GM12878 (cell line): ENCODE data around the gene GUCY1B1. TPM values are rescaled to one million over a fixed set of nuclear protein-coding genes. Genes with fewer than 3 reads are reported as not detected.

Experiments
- ATF7 ChIP-seq: fragments of 450-650 bp; IDR thresholded peaks from 2 replicates; pipeline ENCODE4 v1.6.1; 2016; ENCODE audit warnings: low read depth, mild to moderate bottlenecking
- BMI1 ChIP-seq: fragments of 450-650 bp; IDR thresholded peaks from 2 replicates; pipeline ENCODE4 v1.6.1; 2016; ENCODE audit warnings: mild to moderate bottlenecking, moderate library complexity, borderline replicate concordance
- CEBPZ ChIP-seq: fragments of 150-350 bp; IDR thresholded peaks from 2 replicates; pipeline ENCODE4 v1.6.1; 2016; ENCODE audit warnings: low read depth, low read length
- CHD4 ChIP-seq: fragments of 200-600 bp; sonication (generic); IDR thresholded peaks from 2 replicates; pipeline ENCODE4 v1.6.1; 2016; ENCODE audit warnings: mild to moderate bottlenecking
- DPF2 ChIP-seq: fragments of 450-650 bp; IDR thresholded peaks from 2 replicates; pipeline ENCODE4 v1.6.1; 2017; ENCODE audit warnings: mild to moderate bottlenecking
- E2F4 ChIP-seq: IDR thresholded peaks from 2 replicates; pipeline ENCODE4 v1.6.1; 2012; ENCODE audit warnings: low read depth, low read length, improper control_type of control experiment
- IKZF1 ChIP-seq: fragments of 450-650 bp; conservative IDR thresholded peaks from 2 replicates; pipeline ENCODE4 v1.6.1; 2017; ENCODE audit warnings: antibody characterized with exemption, mild to moderate bottlenecking
- IKZF2 ChIP-seq, 2 experiments: fragments of 450-650 bp; IDR thresholded peaks; 2 replicates each; pipeline ENCODE4 v1.6.1; 2017; ENCODE audit warnings: mild to moderate bottlenecking in 2 of 2, moderate library complexity in 2 of 2
- JUND ChIP-seq: IDR thresholded peaks from 2 replicates; pipeline ENCODE4 v1.6.1; 2012; ENCODE audit warnings: low read depth, mild to moderate bottlenecking, low read length, improper control_type of control experiment, moderate library complexity
- NBN ChIP-seq: fragments of 450-650 bp; IDR thresholded peaks from 2 replicates; pipeline ENCODE4 v1.6.1; 2016
- RAD21 ChIP-seq: IDR thresholded peaks from 2 replicates; pipeline ENCODE4 v1.6.1; 2011; ENCODE audit warnings: mild to moderate bottlenecking, low read depth, low read length, moderate library complexity; ENCODE audit not compliant: insufficient read depth
- SKIL ChIP-seq: fragments of 450-650 bp; IDR thresholded peaks from 2 replicates; pipeline ENCODE4 v1.6.1; 2017; ENCODE audit warnings: mild to moderate bottlenecking, low read depth, inconsistent platforms; ENCODE audit not compliant: poor library complexity, severe bottlenecking
- SPI1 ChIP-seq: IDR thresholded peaks from 2 replicates; pipeline ENCODE4 v1.6.1; 2011; ENCODE audit warnings: low read depth, mild to moderate bottlenecking, low read length, moderate library complexity, borderline replicate concordance; ENCODE audit not compliant: insufficient read depth
- TARDBP ChIP-seq: IDR thresholded peaks from 2 replicates; pipeline ENCODE4 v1.6.1; 2016; ENCODE audit warnings: borderline replicate concordance
- ZBTB11 ChIP-seq: fragments of 450-650 bp; formaldehyde crosslinking; IDR thresholded peaks from 2 replicates; pipeline ENCODE4 v1.5.0; 2022; ENCODE audit warnings: mild to moderate bottlenecking, missing genetic modification characterization
- ZNF24 ChIP-seq: fragments of 450-650 bp; IDR thresholded peaks from 2 replicates; pipeline ENCODE4 v1.6.1; 2017; ENCODE audit warnings: antibody characterized with exemption, mild to moderate bottlenecking
- ZNF687 ChIP-seq: fragments of 450-650 bp; IDR thresholded peaks from 2 replicates; pipeline ENCODE4 v1.6.1; 2017; ENCODE audit warnings: mild to moderate bottlenecking, moderate library complexity
- polyA plus RNA-seq, 11 experiments: library from polyadenylated mRNA; depleted of rRNA in 4 of 11; unstranded in 6 of 11; stranded (reverse) in 5 of 11; fragments of >200 nt; fragmentation: Nextera tagmentation in 4 of 11; fragmentation: Illumina TruSeq in 1 of 11; extraction: Ambion mirVana in 4 of 11; extraction: Trizol in 1 of 11; gene quantifications; 1 replicate in 1 of 11; 2 replicates in 10 of 11; pipeline versions ENCODE4 v1.2.1 to v1.2.3, GENCODE V29; 2011 to 2016; ENCODE audit warnings: inconsistent platforms in 2 of 11, missing spikeins in 2 of 11, low read depth in 1 of 11
- total RNA-seq, 4 experiments: library from RNA; depleted of rRNA in 3 of 4; stranded (reverse); fragments of >200 nt in 3 of 4; fragmentation: Illumina TruSeq in 1 of 4; extraction: Trizol in 1 of 4; gene quantifications; 2 replicates each; pipeline versions ENCODE4 v1.2.1 to v1.2.3, GENCODE V29; 2013 to 2021

GUCY1B1 gene
- total and polyA plus RNA-seq, 10 of the 15 experiments (the other 5 are each of a cell fraction or from before 2014, with no cell fraction given) = 0.60 to 38.5 (median 1.4) TPM

GRCh38 chr4:155769090-155769489 is 10.3 kb downstream of the GUCY1B1 start (continued):
- peak; percentile 54; the same call in 1 of the 2 replicates for TF ChIP-seq ZNF687
- no peak for TF ChIP-seq CEBPZ
- TF ChIP-seq ZNF24 = no peak
- TF ChIP-seq RAD21 = no peak
- TF ChIP-seq NBN = no peak
- 0 out of 2 replicates have a peak, but pooled peaks have one; percentile 41 for TF ChIP-seq ATF7
- no peak for TF ChIP-seq JUND
- TF ChIP-seq CHD4 = no peak
- TF ChIP-seq IKZF2 (IDR thresholded peaks at IDR 0.05) = peak; percentile 49 to 66; a peak in 2 of 4 replicates
- peak; percentile 39; the same call in 1 of the 2 replicates for TF ChIP-seq DPF2
- TF ChIP-seq BMI1 = no peak
- no peak for TF ChIP-seq ZBTB11 (CRISPR knock-in tag)
- TF ChIP-seq TARDBP = no peak
- TF ChIP-seq E2F4 = no peak
- peak; percentile 60; the same call in 1 of the 2 replicates for TF ChIP-seq SPI1
- no peak for TF ChIP-seq SKIL
- TF ChIP-seq IKZF1 = peak; percentile 61; the same call in 1 of the 2 replicates
